Measurements from ENCODE around the gene CTDSPL.

CTDSPL gene

DNA sequence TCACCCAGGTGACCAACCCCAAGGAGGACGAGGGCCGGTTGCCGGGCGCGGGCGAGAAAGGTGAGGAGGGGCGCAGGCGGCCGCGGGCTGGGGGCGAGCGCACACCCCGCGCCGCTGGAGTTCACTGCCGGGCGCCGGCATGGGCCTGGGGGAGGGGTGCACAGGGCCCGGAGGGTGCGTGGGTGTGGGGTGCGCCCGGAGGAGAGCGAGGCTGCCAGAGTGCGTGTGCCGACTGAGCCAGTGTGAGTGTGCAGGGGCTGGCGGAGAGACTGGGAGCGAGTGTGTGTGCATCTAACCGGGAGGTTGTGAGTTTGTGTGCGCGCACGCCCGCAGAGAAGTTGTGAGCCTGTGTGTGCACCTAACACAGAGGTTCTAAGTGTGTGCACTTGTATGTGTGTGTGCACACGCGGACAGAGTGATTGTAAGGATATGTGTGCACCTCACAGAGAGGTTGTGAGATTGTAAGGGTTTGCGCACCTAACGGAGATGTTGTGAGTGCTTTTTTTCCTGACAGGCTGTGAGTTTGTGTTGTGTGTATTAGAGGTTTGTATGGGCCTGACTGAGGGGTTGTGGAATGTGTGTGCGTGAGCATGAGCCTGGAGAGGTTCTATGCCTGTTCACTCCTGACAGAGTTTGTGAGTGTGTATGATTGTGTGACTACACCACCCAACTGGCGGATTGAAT is 681 bp downstream of the CTDSPL start:
- TF ChIP-seq BACH2 (CRISPR knock-in tag; IDR thresholded peaks at IDR 0.05; ENCODE audit: borderline replicate concordance) (no peak), ISL1 (CRISPR knock-in tag; IDR thresholded peaks at IDR 0.05) (no peak), TCF4 (CRISPR knock-in tag; IDR thresholded peaks at IDR 0.05; ENCODE audit: borderline replicate concordance) (no peak), ZNF565 (CRISPR knock-in tag; conservative IDR thresholded peaks at IDR 0.05; ENCODE audit: low read depth) (no peak), OSR1 (CRISPR knock-in tag; IDR thresholded peaks at IDR 0.05) (no peak), ARNTL (CRISPR knock-in tag; IDR thresholded peaks at IDR 0.05; ENCODE audit: borderline replicate concordance, low read depth) (no peak), CSDC2 (CRISPR knock-in tag; IDR thresholded peaks at IDR 0.05) (no peak)
- TF ChIP-seq, protein P1, sequence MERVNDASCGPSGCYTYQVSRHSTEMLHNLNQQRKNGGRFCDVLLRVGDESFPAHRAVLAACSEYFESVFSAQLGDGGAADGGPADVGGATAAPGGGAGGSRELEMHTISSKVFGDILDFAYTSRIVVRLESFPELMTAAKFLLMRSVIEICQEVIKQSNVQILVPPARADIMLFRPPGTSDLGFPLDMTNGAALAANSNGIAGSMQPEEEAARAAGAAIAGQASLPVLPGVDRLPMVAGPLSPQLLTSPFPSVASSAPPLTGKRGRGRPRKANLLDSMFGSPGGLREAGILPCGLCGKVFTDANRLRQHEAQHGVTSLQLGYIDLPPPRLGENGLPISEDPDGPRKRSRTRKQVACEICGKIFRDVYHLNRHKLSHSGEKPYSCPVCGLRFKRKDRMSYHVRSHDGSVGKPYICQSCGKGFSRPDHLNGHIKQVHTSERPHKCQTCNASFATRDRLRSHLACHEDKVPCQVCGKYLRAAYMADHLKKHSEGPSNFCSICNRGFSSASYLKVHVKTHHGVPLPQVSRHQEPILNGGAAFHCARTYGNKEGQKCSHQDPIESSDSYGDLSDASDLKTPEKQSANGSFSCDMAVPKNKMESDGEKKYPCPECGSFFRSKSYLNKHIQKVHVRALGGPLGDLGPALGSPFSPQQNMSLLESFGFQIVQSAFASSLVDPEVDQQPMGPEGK (CRISPR knock-in tag; IDR thresholded peaks at IDR 0.05; ENCODE audit: borderline replicate concordance) = no peak
- TF ChIP-seq, protein P2, sequence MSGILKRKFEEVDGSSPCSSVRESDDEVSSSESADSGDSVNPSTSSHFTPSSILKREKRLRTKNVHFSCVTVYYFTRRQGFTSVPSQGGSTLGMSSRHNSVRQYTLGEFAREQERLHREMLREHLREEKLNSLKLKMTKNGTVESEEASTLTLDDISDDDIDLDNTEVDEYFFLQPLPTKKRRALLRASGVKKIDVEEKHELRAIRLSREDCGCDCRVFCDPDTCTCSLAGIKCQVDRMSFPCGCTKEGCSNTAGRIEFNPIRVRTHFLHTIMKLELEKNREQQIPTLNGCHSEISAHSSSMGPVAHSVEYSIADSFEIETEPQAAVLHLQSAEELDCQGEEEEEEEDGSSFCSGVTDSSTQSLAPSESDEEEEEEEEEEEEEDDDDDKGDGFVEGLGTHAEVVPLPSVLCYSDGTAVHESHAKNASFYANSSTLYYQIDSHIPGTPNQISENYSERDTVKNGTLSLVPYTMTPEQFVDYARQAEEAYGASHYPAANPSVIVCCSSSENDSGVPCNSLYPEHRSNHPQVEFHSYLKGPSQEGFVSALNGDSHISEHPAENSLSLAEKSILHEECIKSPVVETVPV (CRISPR knock-in tag; IDR thresholded peaks at IDR 0.05) = no peak
- ATAC-seq = peak; percentile 12

DNA sequence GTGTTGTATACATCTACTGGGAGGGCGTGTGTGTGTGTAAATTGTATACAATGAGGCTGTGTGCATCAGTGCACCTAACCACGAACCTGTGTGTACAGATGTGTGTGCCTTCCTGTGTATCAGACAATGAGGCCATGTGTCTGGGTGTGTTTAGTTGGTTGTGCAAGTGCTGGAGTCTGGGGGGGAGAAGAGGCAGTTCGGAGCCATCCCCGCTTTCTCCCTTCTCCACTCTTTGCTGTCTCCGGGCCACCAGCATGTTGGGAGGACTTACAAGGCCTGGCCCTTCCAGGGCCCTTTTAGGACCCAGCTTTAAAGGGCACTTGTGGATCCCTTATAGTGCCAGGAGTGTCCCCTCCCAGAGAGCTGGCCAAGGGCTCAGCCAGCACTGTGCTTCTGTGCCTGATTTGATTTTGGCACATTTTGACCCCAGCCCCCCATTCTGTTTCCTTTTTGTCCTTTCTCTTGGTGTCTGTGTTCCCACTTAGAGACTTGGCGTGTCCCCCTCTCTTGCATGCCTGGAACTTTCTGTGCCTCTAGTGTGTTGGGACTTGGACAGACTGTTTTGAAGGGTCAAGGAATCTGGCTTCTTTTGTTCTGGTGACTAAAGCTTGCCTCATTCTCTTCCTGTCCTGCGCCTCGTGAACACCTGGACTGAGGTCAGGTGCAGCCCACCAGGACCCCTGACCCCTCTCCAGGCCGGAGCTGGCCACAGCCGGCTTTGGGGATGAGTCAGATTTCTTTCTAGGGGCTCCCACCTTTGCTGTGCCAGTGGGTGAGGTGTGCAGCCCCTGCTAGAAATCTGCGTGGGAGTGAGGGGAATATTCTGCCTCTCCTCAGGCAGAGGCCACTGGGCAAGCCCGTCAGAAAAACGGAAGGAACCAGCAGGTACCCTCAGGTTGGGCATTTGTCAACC is 1.5 kb downstream of the CTDSPL start:
- no peak for ATAC-seq

DNA sequence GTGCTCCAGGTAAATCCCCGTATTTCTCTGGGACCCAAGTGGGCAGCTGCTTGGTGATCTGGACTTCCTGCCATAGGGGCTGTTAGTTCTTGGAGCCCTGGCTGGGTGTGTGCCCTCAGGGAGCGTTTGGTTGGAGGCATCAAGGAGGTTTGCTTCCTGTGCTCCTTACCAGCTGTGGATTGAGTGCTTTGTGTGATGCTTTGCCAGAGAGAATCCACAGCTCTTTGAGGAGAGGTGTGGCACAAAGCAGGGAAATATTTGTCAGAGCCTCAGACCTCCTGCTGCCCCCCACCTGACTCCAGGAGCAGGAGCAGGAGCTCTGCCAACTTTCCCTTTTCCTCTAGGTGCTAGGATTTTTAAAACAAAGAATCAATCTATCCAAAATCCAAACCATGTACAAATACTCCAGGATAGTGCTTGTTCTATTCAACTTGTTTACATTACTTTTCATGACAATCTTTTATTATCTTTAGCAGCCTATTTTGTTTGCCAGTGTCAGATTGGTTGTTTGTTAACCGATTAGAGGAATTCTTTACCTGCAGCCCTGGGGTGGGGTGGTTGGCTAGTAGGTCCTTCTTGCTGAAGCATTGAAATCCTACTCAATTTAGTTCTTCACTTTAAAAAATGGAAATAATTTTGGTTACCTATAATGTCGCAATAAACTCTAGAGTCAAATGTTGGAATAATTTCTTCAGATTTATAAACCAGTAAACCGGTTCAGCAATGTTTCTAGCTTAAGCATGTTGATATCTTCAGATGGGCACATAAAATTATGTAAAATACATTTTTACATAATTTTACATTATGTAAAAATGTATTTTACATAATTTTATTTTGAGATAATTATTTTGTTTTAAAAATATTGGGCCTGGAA is 2.5 kb downstream of the CTDSPL start:
- no peak for ATAC-seq
- TF ChIP-seq ESRRG (CRISPR knock-in tag; IDR thresholded peaks at IDR 0.05) (no peak), GLIS3 (CRISPR knock-in tag; IDR thresholded peaks at IDR 0.05) (no peak), ZC3H10 (CRISPR knock-in tag; IDR thresholded peaks at IDR 0.05) (no peak), TOX (CRISPR knock-in tag; IDR thresholded peaks at IDR 0.05; ENCODE audit: borderline replicate concordance) (no peak), ZFP30 (CRISPR knock-in tag; IDR thresholded peaks at IDR 0.05) (no peak), ZNF8 (CRISPR knock-in tag; IDR thresholded peaks at IDR 0.05) (no peak), BACH2 (CRISPR knock-in tag; IDR thresholded peaks at IDR 0.05; ENCODE audit: borderline replicate concordance) (no peak), SNAI2 (CRISPR knock-in tag; IDR thresholded peaks at IDR 0.05) (no peak), OSR1 (CRISPR knock-in tag; IDR thresholded peaks at IDR 0.05) (no peak), ARNTL (CRISPR knock-in tag; IDR thresholded peaks at IDR 0.05; ENCODE audit: borderline replicate concordance, low read depth) (no peak)
- TF ChIP-seq, protein P3, sequence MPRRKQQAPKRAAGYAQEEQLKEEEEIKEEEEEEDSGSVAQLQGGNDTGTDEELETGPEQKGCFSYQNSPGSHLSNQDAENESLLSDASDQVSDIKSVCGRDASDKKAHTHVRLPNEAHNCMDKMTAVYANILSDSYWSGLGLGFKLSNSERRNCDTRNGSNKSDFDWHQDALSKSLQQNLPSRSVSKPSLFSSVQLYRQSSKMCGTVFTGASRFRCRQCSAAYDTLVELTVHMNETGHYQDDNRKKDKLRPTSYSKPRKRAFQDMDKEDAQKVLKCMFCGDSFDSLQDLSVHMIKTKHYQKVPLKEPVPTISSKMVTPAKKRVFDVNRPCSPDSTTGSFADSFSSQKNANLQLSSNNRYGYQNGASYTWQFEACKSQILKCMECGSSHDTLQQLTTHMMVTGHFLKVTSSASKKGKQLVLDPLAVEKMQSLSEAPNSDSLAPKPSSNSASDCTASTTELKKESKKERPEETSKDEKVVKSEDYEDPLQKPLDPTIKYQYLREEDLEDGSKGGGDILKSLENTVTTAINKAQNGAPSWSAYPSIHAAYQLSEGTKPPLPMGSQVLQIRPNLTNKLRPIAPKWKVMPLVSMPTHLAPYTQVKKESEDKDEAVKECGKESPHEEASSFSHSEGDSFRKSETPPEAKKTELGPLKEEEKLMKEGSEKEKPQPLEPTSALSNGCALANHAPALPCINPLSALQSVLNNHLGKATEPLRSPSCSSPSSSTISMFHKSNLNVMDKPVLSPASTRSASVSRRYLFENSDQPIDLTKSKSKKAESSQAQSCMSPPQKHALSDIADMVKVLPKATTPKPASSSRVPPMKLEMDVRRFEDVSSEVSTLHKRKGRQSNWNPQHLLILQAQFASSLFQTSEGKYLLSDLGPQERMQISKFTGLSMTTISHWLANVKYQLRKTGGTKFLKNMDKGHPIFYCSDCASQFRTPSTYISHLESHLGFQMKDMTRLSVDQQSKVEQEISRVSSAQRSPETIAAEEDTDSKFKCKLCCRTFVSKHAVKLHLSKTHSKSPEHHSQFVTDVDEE (CRISPR knock-in tag; IDR thresholded peaks at IDR 0.05) = no peak
- TF ChIP-seq, protein P4, sequence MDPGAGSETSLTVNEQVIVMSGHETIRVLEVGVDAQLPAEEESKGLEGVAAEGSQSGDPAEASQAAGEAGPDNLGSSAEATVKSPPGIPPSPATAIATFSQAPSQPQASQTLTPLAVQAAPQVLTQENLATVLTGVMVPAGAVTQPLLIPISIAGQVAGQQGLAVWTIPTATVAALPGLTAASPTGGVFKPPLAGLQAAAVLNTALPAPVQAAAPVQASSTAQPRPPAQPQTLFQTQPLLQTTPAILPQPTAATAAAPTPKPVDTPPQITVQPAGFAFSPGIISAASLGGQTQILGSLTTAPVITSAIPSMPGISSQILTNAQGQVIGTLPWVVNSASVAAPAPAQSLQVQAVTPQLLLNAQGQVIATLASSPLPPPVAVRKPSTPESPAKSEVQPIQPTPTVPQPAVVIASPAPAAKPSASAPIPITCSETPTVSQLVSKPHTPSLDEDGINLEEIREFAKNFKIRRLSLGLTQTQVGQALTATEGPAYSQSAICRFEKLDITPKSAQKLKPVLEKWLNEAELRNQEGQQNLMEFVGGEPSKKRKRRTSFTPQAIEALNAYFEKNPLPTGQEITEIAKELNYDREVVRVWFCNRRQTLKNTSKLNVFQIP (CRISPR knock-in tag; IDR thresholded peaks at IDR 0.05; ENCODE audit: borderline replicate concordance, low read depth) = no peak

More for the DNA sequence above, 1.5 kb downstream of the CTDSPL start:
- TF ChIP-seq RARB (CRISPR knock-in tag; IDR thresholded peaks at IDR 0.05) = no peak

Measured in SK-N-SH treated with all-trans-retinoic acid at 6 μM for 48 hours (cell line).